Neural progenitor cell (in vitro differentiated cells): Measurements from ENCODE around the gene ITSN1. TPM values are rescaled to one million over a fixed set of nuclear protein-coding genes. Genes with fewer than 3 reads are reported as not detected.
A peak's percentile ranks its signal among the peaks of the same experiment; 100 is the strongest.

Experiments
- DNase-seq: peaks from one replicate; pipeline ENCODE4 v3.0.0-alpha.2; 2016; ENCODE audit warnings: low spot score
- H2AFZ ChIP-seq: fragments of 200-600 bp; sonication (generic); replicated peaks from 2 replicates; pipeline ENCODE4 v1.6.1; 2016; ENCODE audit warnings: antibody characterized with exemption
- H3F3A ChIP-seq: fragments of 200-600 bp; sonication (generic); 2 replicates; pipeline ENCODE4 v1.6.1; 2016; ENCODE audit warnings: antibody characterized with exemption, low read depth
- H3K27ac ChIP-seq: fragments of 200-600 bp; sonication (generic); 2 replicates; pipeline ENCODE4 v1.5.1; 2016; ENCODE audit warnings: mild to moderate bottlenecking
- H3K27me3 ChIP-seq: fragments of 200-600 bp; sonication (generic); 2 replicates; pipeline ENCODE4 v1.6.1; 2016; ENCODE audit warnings: mild to moderate bottlenecking, moderate library complexity
- H3K36me3 ChIP-seq: fragments of 200-600 bp; sonication (generic); 2 replicates; pipeline ENCODE4 v1.5.1; 2016
- H3K4me1 ChIP-seq: fragments of 200-600 bp; sonication (generic); 2 replicates; pipeline ENCODE4 v1.6.1; 2016; ENCODE audit warnings: mixed run types
- H3K4me2 ChIP-seq: fragments of 200-600 bp; sonication (generic); 2 replicates; pipeline ENCODE4 v1.6.1; 2016
- H3K4me3 ChIP-seq: fragments of 200-600 bp; sonication (generic); 2 replicates; pipeline ENCODE4 v1.5.1; 2016
- H3K79me2 ChIP-seq: fragments of 200-600 bp; sonication (generic); 2 replicates; pipeline ENCODE4 v1.6.1; 2016; ENCODE audit warnings: low read depth
- H3K9ac ChIP-seq: fragments of 200-600 bp; sonication (generic); 2 replicates; pipeline ENCODE4 v1.6.1; 2016
- H3K9me3 ChIP-seq: fragments of 200-600 bp; sonication (generic); 2 replicates; pipeline ENCODE4 v1.5.1; 2016; ENCODE audit warnings: low read depth
- H4K20me1 ChIP-seq: fragments of 200-600 bp; sonication (generic); 2 replicates; pipeline ENCODE4 v1.6.1; 2016; ENCODE audit warnings: low read depth
- H3K27ac Mint-ChIP-seq: 3 replicates; pipeline ENCODE4 v1.8.0; 2021; ENCODE audit warnings: mixed read lengths
- H3K27me3 Mint-ChIP-seq: 2 replicates; pipeline ENCODE4 v1.8.0; 2022; ENCODE audit warnings: low read depth, mild to moderate bottlenecking, inconsistent platforms, moderate library complexity, mixed read lengths; ENCODE audit not compliant: insufficient read depth
- H3K36me3 Mint-ChIP-seq: 3 replicates; pipeline ENCODE4 v1.8.0; 2021; ENCODE audit warnings: mixed read lengths
- H3K4me1 Mint-ChIP-seq: 3 replicates; pipeline ENCODE4 v1.8.0; 2021; ENCODE audit warnings: mixed read lengths
- H3K4me3 Mint-ChIP-seq: 3 replicates; pipeline ENCODE4 v1.8.0; 2021; ENCODE audit warnings: mild to moderate bottlenecking, moderate library complexity, mixed read lengths
- H3K9me3 Mint-ChIP-seq: 3 replicates; pipeline ENCODE4 v1.8.0; 2020; ENCODE audit warnings: mixed read lengths
- CTCF ChIP-seq: fragments of 200-600 bp; sonication (generic); IDR thresholded peaks from 2 replicates; pipeline ENCODE4 v1.5.1; 2017; ENCODE audit warnings: antibody characterized with exemption, mild to moderate bottlenecking
- EZH2 ChIP-seq: fragments of 200-600 bp; sonication (generic); IDR thresholded peaks from 2 replicates; pipeline ENCODE4 v1.6.1; 2017; ENCODE audit warnings: antibody characterized with exemption, mild to moderate bottlenecking, moderate library complexity
- EZH2phosphoT487 ChIP-seq: fragments of 200-600 bp; sonication (generic); IDR thresholded peaks from 2 replicates; pipeline ENCODE4 v1.6.1; 2017; ENCODE audit warnings: antibody characterized with exemption
- total RNA-seq: library from RNA; depleted of rRNA; stranded (reverse); fragments of >200 nt; gene quantifications from 2 replicates; pipeline ENCODE4 v1.2.3, GENCODE V29; 2015; ENCODE audit warnings: low replicate concordance

The ITSN1 gene
- total RNA-seq = 103 and 136 TPM in 2 replicates

- peak; percentile 100 for DNase-seq
- H3K27ac ChIP-seq = peak within 1 kb of the TSS; percentile 59
- H3F3A ChIP-seq = peaks cover 7% of the 10 kb centered on the region
- Mint-ChIP-seq H3K4me1 (peaks cover 33% of the 10 kb centered on the region), H3K9me3 (peaks cover 2% of the 10 kb centered on the region), H3K4me3 (peak within 1 kb of the TSS; percentile 98), H3K36me3 (peaks cover 9% of the 10 kb centered on the region), H3K27me3 (no peaks in the 10 kb centered on the region), H3K27ac (peak within 1 kb of the TSS; percentile 97)
- H2AFZ ChIP-seq = peak within 1 kb of the TSS; percentile 95
- peak within 1 kb of the TSS; percentile 60 for H3K4me3 ChIP-seq
- H3K9ac ChIP-seq = peak within 1 kb of the TSS; percentile 81
- H3K4me2 ChIP-seq = peak within 1 kb of the TSS; percentile 93
- H3K27me3 ChIP-seq = no peaks in the 10 kb centered on the region
- TF ChIP-seq EZH2phosphoT487 (no peak), CTCF (no peak), EZH2 (no peak)
- no peaks in the 10 kb centered on the region for H3K9me3 ChIP-seq
- peaks cover 91% of the 10 kb centered on the region for H3K79me2 ChIP-seq
- peaks cover 40% of the 10 kb centered on the region for H4K20me1 ChIP-seq
- H3K36me3 ChIP-seq = no peaks in the 10 kb centered on the region
- H3K4me1 ChIP-seq = peaks cover 23% of the 10 kb centered on the region
Observed at GRCh38 chr21:33642027-33642895, at the start of gene ITSN1. Gene ITSN1 (plus strand): TSS chr21:33642501. CDS start chr21:33718829, 76,328 bp downstream.

GRCh38 chr21:33598051-33598450 lies 44.2 kb upstream of the ITSN1 start:
- Histone ChIP-seq H3K27ac (no peak overlapping the region), H3K27me3 (no peaks in the 10 kb centered on the region), H3K4me3 (no peak overlapping the region), H3K79me2 (no peaks in the 10 kb centered on the region), H3K4me2 (no peak overlapping the region), H3K36me3 (peaks cover 25% of the 10 kb centered on the region), H3F3A (peaks cover 6% of the 10 kb centered on the region), H3K9me3 (no peaks in the 10 kb centered on the region), H4K20me1 (no peaks in the 10 kb centered on the region), H3K9ac (no peak overlapping the region), H2AFZ (no peak overlapping the region), H3K4me1 (no peaks in the 10 kb centered on the region)
- H3K4me1 Mint-ChIP-seq = no peaks in the 10 kb centered on the region
- H3K27me3 Mint-ChIP-seq = no peaks in the 10 kb centered on the region
- no peak for TF ChIP-seq EZH2phosphoT487
- TF ChIP-seq EZH2 = no peak
- TF ChIP-seq CTCF = no peak
- H3K27ac Mint-ChIP-seq = no peak overlapping the region
- H3K36me3 Mint-ChIP-seq = peaks cover 24% of the 10 kb centered on the region
- H3K4me3 Mint-ChIP-seq = no peak overlapping the region
- H3K9me3 Mint-ChIP-seq = no peaks in the 10 kb centered on the region
- DNase-seq = no peak

GRCh38 chr21:33608559-33608958 lies 33.7 kb upstream of the ITSN1 start:
- H3K4me1 Mint-ChIP-seq = no peaks in the 10 kb centered on the region
- H3K27ac Mint-ChIP-seq = no peak overlapping the region

More at GRCh38 chr21:33608559-33608958, 33.7 kb upstream of the ITSN1 start:
- Histone ChIP-seq H3K27me3 (no peaks in the 10 kb centered on the region), H3K79me2 (no peaks in the 10 kb centered on the region), H3K4me3 (no peak overlapping the region), H3K4me2 (no peak overlapping the region), H3K4me1 (no peaks in the 10 kb centered on the region), H3F3A (peaks cover 4% of the 10 kb centered on the region), H3K36me3 (no peaks in the 10 kb centered on the region), H3K9me3 (no peaks in the 10 kb centered on the region), H3K9ac (no peak overlapping the region), H3K27ac (no peak overlapping the region), H4K20me1 (peaks cover 3% of the 10 kb centered on the region), H2AFZ (no peak overlapping the region)
- Mint-ChIP-seq H3K4me3 (no peak overlapping the region), H3K27me3 (no peaks in the 10 kb centered on the region), H3K36me3 (peaks cover 13% of the 10 kb centered on the region), H3K9me3 (no peaks in the 10 kb centered on the region)
- no peak for DNase-seq
- TF ChIP-seq CTCF = no peak
- no peak for TF ChIP-seq EZH2
- no peak for TF ChIP-seq EZH2phosphoT487
